Osteocyte (in vitro differentiated cells): Measurements from ENCODE around the gene GALNT7. TPM values are rescaled to one million over a fixed set of nuclear protein-coding genes. Genes with fewer than 3 reads are reported as not detected.
"Not testable (repeated sequence)": the region's sequence is repeated elsewhere in the genome, so short reads cannot be mapped to it uniquely, and the experiment has no call there.

Experiments
- DNase-seq: peaks from one replicate; pipeline ENCODE4 v3.0.0; 2021; ENCODE audit warnings: mixed read lengths; ENCODE audit not compliant: unreplicated experiment; ENCODE audit errors: extremely low spot score
- H3K27ac Mint-ChIP-seq: one replicate; pipeline ENCODE4 v1.8.0; 2021; ENCODE audit warnings: mild to moderate bottlenecking, mixed read lengths; ENCODE audit not compliant: unreplicated experiment
- H3K27me3 Mint-ChIP-seq: one replicate; pipeline ENCODE4 v1.8.0; 2021; ENCODE audit warnings: mixed read lengths; ENCODE audit not compliant: unreplicated experiment
- H3K36me3 Mint-ChIP-seq: one replicate; pipeline ENCODE4 v1.8.0; 2021; ENCODE audit warnings: mixed read lengths; ENCODE audit not compliant: unreplicated experiment
- H3K4me1 Mint-ChIP-seq: one replicate; pipeline ENCODE4 v1.8.0; 2021; ENCODE audit warnings: mixed read lengths; ENCODE audit not compliant: unreplicated experiment
- H3K4me3 Mint-ChIP-seq: one replicate; pipeline ENCODE4 v1.8.0; 2021; ENCODE audit warnings: mild to moderate bottlenecking, moderate library complexity, mixed read lengths; ENCODE audit not compliant: unreplicated experiment
- H3K9me3 Mint-ChIP-seq: one replicate; pipeline ENCODE4 v1.8.0; 2021; ENCODE audit warnings: mixed read lengths; ENCODE audit not compliant: unreplicated experiment
- CTCF ChIP-seq: fragments of 200-600 bp; sonication (generic); IDR thresholded peaks from 2 replicates; pipeline ENCODE4 v1.5.0; 2021; ENCODE audit warnings: antibody characterized with exemption, mild to moderate bottlenecking, moderate library complexity
- total RNA-seq: library from RNA; stranded (reverse); gene quantifications from 2 replicates; pipeline ENCODE4 v1.2.1, GENCODE V29; 2021

Gene GALNT7
- total RNA-seq, 1 donor from 2014 or later = 38.5 TPM

GRCh38 chr4:173217727-173218126 is 49.1 kb downstream of the GALNT7 start:
- Mint-ChIP-seq H3K4me1 (peaks cover 61% of the 10 kb centered on the region), H3K4me3 (no peak overlapping the region), H3K36me3 (no peaks in the 10 kb centered on the region), H3K9me3 (no peaks in the 10 kb centered on the region), H3K27ac (peak overlapping the region; percentile 80), H3K27me3 (no peaks in the 10 kb centered on the region)
- no peak for TF ChIP-seq CTCF
- no peak for DNase-seq

- Mint-ChIP-seq H3K4me1 (peaks cover 55% of the 10 kb centered on the region), H3K27me3 (no peaks in the 10 kb centered on the region), H3K4me3 (peak overlapping the region; percentile 2), H3K27ac (peak overlapping the region; percentile 80), H3K9me3 (no peaks in the 10 kb centered on the region), H3K36me3 (no peaks in the 10 kb centered on the region)
- DNase-seq = no peak
- no peak for TF ChIP-seq CTCF
Observed at GRCh38 chr4:173218411-173219125, 50.0 kb downstream of the GALNT7 start.

GRCh38 chr4:173219126-173219437 is 50.5 kb downstream of the GALNT7 start:
- Mint-ChIP-seq H3K4me3 (peak overlapping the region; percentile 2), H3K27ac (peak overlapping the region; percentile 80), H3K4me1 (peaks cover 51% of the 10 kb centered on the region)
- H3K36me3 Mint-ChIP-seq, H3K9me3 Mint-ChIP-seq, DNase-seq, H3K27me3 Mint-ChIP-seq: not testable (repeated sequence)

- DNase-seq = no peak
- Mint-ChIP-seq H3K27me3 (no peaks in the 10 kb centered on the region), H3K27ac (no peak overlapping the region), H3K36me3 (peaks cover 5% of the 10 kb centered on the region), H3K4me1 (peaks cover 26% of the 10 kb centered on the region), H3K9me3 (no peaks in the 10 kb centered on the region), H3K4me3 (no peak overlapping the region)
- TF ChIP-seq CTCF = no peak
Observed at GRCh38 chr4:173223743-173224142, 55.1 kb downstream of the GALNT7 start.

GRCh38 chr4:173226401-173226888 is 57.8 kb downstream of the GALNT7 start:
- peaks cover 5% of the 10 kb centered on the region for H3K36me3 Mint-ChIP-seq
- no peak for DNase-seq
- no peaks in the 10 kb centered on the region for H3K27me3 Mint-ChIP-seq
- no peaks in the 10 kb centered on the region for H3K9me3 Mint-ChIP-seq
- TF ChIP-seq CTCF = no peak
- H3K4me3 Mint-ChIP-seq = no peak overlapping the region
- peaks cover 20% of the 10 kb centered on the region for H3K4me1 Mint-ChIP-seq
- no peak overlapping the region for H3K27ac Mint-ChIP-seq
